ENCODE measurements around the gene SCYL1.

DNA sequence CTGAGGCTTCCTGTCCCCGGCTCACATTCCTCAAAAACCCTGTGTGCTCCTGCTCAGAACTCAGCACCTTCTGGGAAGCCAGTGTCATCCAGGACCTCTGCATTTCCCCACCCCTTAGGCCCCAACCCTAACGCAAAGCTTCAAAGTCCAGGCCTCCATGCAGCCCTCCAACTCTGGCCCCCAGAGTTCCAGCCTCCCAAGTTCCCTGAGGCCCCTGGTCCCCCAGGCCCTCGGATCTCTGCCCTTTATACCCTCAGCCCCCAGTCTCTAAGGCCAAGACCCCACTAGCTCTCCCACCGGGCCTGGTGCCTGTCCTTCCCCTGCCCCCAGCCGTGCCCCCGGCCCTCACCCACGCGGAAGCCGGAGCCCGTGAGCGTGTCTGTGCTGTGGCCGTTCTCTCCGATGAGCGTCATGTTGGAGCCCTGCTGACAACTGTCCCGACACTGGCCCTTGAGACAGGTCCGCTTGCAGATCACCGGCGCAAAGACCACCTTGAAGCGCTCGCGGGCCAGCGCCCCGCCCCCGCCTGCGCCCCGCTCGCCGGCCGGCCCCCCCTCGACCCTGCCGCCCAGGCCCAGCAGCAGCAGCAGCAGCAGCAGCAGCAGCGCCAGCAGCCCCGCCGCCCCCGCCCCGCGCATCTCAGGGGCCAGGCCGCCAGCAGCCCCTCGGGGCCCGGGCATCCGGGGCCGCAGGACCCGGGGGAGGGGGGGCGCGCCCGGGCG lies 32.6 kb downstream of the SCYL1 start:
- TF ChIP-seq, protein P1, sequence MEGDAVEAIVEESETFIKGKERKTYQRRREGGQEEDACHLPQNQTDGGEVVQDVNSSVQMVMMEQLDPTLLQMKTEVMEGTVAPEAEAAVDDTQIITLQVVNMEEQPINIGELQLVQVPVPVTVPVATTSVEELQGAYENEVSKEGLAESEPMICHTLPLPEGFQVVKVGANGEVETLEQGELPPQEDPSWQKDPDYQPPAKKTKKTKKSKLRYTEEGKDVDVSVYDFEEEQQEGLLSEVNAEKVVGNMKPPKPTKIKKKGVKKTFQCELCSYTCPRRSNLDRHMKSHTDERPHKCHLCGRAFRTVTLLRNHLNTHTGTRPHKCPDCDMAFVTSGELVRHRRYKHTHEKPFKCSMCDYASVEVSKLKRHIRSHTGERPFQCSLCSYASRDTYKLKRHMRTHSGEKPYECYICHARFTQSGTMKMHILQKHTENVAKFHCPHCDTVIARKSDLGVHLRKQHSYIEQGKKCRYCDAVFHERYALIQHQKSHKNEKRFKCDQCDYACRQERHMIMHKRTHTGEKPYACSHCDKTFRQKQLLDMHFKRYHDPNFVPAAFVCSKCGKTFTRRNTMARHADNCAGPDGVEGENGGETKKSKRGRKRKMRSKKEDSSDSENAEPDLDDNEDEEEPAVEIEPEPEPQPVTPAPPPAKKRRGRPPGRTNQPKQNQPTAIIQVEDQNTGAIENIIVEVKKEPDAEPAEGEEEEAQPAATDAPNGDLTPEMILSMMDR (IDR thresholded peaks at IDR 0.05), result no peak
- no peak for TF ChIP-seq EZH2 (IDR thresholded peaks at IDR 0.05; ENCODE audit: borderline replicate concordance, insufficient read depth, low read depth, low read length, poor library complexity, severe bottlenecking)

Data from B cell (primary cell).